PC-9 (cell line): Measurements from ENCODE around the gene MGRN1.

Source experiments
- EZH2 ChIP-seq: fragments of 200-600 bp; sonication (generic); IDR thresholded peaks from 2 replicates; pipeline ENCODE4 v1.8.0; 2017; ENCODE audit warnings: antibody characterized with exemption, low read depth
- TF ChIP-seq, protein P1 (sequence below): fragments of 200-600 bp; sonication (generic); conservative IDR thresholded peaks from 2 replicates; pipeline ENCODE4 v1.6.1; 2017; ENCODE audit warnings: mixed run types, antibody characterized with exemption, mild to moderate bottlenecking, moderate library complexity

DNA sequence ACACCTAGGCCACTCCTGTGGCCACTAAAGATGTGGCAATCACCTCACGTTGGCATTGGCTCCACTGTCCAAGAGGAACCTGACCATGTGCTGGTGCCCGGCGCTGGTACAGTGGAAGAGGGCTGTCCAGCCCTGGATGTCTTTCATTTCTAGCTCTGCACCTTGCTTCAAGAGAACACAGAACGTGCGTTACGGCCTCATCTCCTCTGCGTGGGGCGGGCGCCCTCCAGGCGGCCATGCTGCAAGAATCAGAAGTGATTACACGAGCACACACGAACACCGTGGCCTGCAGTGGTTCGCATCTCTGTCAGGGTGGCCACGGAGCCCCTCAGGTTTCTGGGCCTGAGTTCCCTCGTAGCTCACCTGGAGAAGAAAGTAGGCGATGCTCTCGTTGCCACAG, 102.0 kb downstream of the MGRN1 start:
- TF ChIP-seq, protein P1, sequence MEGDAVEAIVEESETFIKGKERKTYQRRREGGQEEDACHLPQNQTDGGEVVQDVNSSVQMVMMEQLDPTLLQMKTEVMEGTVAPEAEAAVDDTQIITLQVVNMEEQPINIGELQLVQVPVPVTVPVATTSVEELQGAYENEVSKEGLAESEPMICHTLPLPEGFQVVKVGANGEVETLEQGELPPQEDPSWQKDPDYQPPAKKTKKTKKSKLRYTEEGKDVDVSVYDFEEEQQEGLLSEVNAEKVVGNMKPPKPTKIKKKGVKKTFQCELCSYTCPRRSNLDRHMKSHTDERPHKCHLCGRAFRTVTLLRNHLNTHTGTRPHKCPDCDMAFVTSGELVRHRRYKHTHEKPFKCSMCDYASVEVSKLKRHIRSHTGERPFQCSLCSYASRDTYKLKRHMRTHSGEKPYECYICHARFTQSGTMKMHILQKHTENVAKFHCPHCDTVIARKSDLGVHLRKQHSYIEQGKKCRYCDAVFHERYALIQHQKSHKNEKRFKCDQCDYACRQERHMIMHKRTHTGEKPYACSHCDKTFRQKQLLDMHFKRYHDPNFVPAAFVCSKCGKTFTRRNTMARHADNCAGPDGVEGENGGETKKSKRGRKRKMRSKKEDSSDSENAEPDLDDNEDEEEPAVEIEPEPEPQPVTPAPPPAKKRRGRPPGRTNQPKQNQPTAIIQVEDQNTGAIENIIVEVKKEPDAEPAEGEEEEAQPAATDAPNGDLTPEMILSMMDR: no peak
- TF ChIP-seq EZH2: no peak
